GM10248 (cell line): Measurements from ENCODE around the gene SEPHS2.
"Not testable (repeated sequence)": the region's sequence is repeated elsewhere in the genome, so short reads cannot be mapped to it uniquely, and the experiment has no call there.

ENCODE experiments used
- CTCF ChIA-PET: fragments of 300-600 bp; sonication (Branson Sonifier 250); formaldehyde crosslinking; extraction: SDS; loops from one replicate; lab custom pipeline; 2021; ENCODE audit warnings: antibody characterized with exemption; lab: Yijun Ruan, JAX
- POLR2A ChIA-PET: fragments of 350-650 bp; sonication (Branson Sonifier 250); formaldehyde crosslinking; extraction: SDS; loops from one replicate; lab custom pipeline; 2020; ENCODE audit warnings: antibody characterized with exemption; lab: Yijun Ruan, JAX
- DNase-seq: peaks from one replicate; pipeline ENCODE4 v3.0.0; 2012; ENCODE audit errors: extremely low spot score
- CTCF ChIP-seq: IDR thresholded peaks from 2 replicates; pipeline ENCODE4 v1.5.1; 2012; ENCODE audit warnings: mild to moderate bottlenecking, low read depth; ENCODE audit errors: extremely low read depth, missing control alignments, control extremely low read depth

The SEPHS2 gene

GRCh38 chr16:30401768-30402425 is 43.8 kb downstream of the SEPHS2 start:
- ChIA-PET POLR2A (interaction anchor here (0.5 kb wide), 1 partner anchor 111 kb away, joined by 4 read pairs; no protein-coding TSS in a partner anchor), CTCF (interaction anchor here (0.7 to 1.8 kb wide), 5 partner anchors 10 to 28 kb away, joined by 3 to 6 read pairs (median 3); partner anchors contain the start of genes DCTPP1 and SEPTIN1)
- DNase-seq: no peak
- no peak for TF ChIP-seq CTCF

DNA sequence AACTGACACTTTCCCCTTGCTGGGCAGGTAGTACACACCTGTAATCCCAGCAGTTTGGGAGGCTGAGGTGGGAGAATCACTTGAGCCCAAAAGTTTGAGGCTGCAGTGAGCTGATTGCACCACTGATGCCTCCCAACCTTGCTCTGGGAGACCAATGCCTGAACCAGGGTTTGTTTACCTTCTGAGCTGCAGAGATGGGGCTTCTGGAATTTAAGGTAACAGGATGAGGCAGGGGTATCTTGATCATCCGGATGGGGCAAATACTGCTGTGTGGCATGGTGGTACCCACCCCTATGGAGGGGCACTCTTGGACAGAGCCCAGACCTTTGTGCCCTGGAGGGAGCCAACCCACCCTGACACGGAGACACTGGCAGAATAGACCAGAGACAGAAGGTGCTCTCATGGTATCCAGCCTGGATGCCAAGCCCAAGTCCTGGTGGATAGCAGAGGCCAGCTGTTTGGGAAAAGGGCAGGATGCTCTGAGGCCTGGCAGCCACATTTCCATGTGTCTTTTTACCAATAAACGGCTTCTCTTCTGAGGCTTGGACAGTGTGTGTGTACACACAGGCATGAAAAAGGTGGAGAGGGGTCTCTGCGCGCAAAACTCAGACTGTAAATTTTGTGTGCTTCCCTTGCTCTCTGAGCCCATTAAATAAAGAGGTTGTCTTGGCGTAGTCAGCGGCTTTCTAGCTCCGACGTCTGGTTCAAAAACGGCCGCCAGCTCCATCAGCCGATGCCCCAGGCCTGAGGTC is 46.1 kb downstream of the SEPHS2 start:
- no peak for TF ChIP-seq CTCF
- CTCF ChIA-PET: interaction anchor here (0.9 to 3.7 kb wide), 5 partner anchors 9 to 229 kb away, joined by 3 to 29 read pairs (median 3); partner anchors contain the start of genes DCTPP1, SEPTIN1 and ZNF771
- POLR2A ChIA-PET: interaction anchor here (0.9 kb wide), 1 partner anchor 10 kb away, joined by 4 read pairs; no protein-coding TSS in a partner anchor
- DNase-seq: no peak

DNA sequence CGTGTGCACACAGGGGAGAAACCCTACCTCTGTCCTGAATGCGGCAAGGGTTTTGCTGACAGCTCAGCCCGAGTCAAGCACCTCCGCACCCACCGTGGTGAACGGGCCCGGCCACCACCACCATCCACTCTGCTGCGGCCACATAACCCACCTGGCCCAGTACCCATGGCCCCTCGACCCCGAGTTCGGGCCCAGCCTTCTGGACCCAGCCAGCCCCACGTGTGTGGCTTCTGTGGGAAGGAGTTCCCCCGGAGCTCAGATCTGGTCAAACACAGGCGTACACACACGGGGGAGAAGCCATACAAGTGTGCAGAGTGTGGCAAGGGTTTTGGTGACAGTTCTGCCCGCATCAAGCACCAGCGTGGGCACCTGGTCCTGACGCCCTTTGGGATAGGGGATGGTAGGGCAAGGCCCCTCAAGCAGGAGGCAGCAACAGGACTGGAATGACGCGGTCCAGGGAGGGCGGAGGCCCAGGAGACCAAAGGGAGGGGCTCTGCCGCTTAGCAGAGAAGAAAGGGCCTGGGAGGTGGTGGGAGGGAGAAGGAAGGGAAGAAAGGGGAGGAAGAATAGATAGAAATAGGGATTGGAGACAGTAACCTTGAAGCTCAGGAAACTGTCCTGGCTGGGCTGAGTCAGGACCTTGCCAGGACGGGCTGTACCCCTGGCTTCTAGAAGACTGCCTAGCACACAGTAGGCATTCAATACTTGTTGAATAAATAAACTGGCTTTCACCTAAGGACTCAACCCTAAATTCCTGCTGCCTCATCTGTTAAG is 46.8 kb downstream of the SEPHS2 start:
- no peak for TF ChIP-seq CTCF
- POLR2A ChIA-PET: interaction anchor here (0.9 kb wide), 1 partner anchor 11 kb away, joined by 4 read pairs; no protein-coding TSS in a partner anchor
- DNase-seq: no peak
- CTCF ChIA-PET: interaction anchor here (0.9 to 3.7 kb wide), 6 partner anchors 9 to 307 kb away, joined by 3 to 29 read pairs (median 3); partner anchors contain the start of genes DCTPP1, TBX6 and ZNF771

GRCh38 chr16:30397776-30398660 is 47.7 kb downstream of the SEPHS2 start:
- no peak for DNase-seq
- TF ChIP-seq CTCF: no peak
- ChIA-PET POLR2A (no interaction called here), CTCF (interaction anchor here (0.9 to 3.7 kb wide), 6 partner anchors 10 to 306 kb away, joined by 3 to 29 read pairs (median 3); partner anchors contain the start of genes DCTPP1, TBX6 and ZNF771)

GRCh38 chr16:30397056-30397455 is 48.6 kb downstream of the SEPHS2 start:
- ChIA-PET POLR2A (no interaction called here), CTCF (interaction anchor here (1.0 to 3.7 kb wide), 2 partner anchors 11 to 21 kb away, joined by 3 to 29 read pairs; partner anchors contain the start of gene ZNF771)
- TF ChIP-seq CTCF: no peak
- DNase-seq: no peak

DNA sequence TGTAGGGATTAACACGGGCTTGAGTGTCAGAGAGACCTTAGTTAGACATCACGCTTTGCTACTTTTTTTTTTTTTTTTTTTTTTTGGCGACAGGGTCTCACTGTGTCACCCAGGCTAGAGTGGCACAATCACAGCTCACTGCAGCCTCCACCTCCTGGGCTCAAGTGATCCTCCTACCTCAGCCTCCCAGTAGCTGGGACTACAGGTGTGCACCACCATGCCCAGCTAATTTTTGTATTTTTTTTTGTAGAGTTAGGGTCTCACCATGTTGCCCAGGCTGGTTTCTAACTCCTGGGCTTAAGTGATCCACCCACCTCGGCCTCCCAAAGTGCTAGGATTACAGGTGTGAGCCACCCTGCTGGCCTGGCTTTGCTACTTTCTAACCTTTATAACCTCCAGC is 49.0 kb downstream of the SEPHS2 start:
- CTCF ChIA-PET: interaction anchor here (1.5 to 4.8 kb wide), 6 partner anchors 10 to 218 kb away, joined by 5 to 30 read pairs (median 16); partner anchors contain the start of genes SEPTIN1 and ZNF771
- POLR2A ChIA-PET, DNase-seq: not testable (repeated sequence)
